ENCODE measurements around the gene MSH2. TPM values are rescaled to one million over a fixed set of nuclear protein-coding genes. Genes with fewer than 3 reads are reported as not detected.

MSH2 gene
- total and polyA plus RNA-seq, 2 donors (not counting 3 experiments of a cell fraction or from before 2014, with no cell fraction given), result 9.7 to 30.5 TPM

- H3K36me3 ChIP-seq (ENCODE audit: control insufficient read depth in 2 of 2, extremely low read depth in 1 of 2, insufficient read depth in 2 of 2, low read length in 2 of 2), result no peaks in the 10 kb centered on the region
- no peak overlapping the region for H3K9ac ChIP-seq (replicated peaks; ENCODE audit: extremely low read depth, insufficient read depth, low read length)
- no peak for TF ChIP-seq EZH2 (IDR thresholded peaks at IDR 0.05; ENCODE audit: borderline replicate concordance, low read depth, low read length, severe bottlenecking)
- no peak for TF ChIP-seq JUN (IDR thresholded peaks at IDR 0.05; ENCODE audit: borderline replicate concordance, insufficient read depth, insufficient read length, low read depth)
- no peak for TF ChIP-seq GATA2 (IDR thresholded peaks at IDR 0.05; ENCODE audit: insufficient read depth, insufficient read length, low read depth, low read length)
- TF ChIP-seq POLR2AphosphoS5 (IDR thresholded peaks at IDR 0.05; ENCODE audit: insufficient read depth, low read depth, low read length), result no peak
- BruUV-seq (replicated peaks), result no TSS peak
- no peaks in the 10 kb centered on the region for H3K79me2 ChIP-seq (ENCODE audit: control insufficient read depth, insufficient read depth, low read length)
- DNase-seq (ENCODE audit: low read depth, low spot score) (no peak), FAIRE-seq (no peak)
- H3K9me3 ChIP-seq (replicated peaks; ENCODE audit: control insufficient read depth, insufficient read depth, low read length), result no peaks in the 10 kb centered on the region
- no peak overlapping the region for H2AFZ ChIP-seq (ENCODE audit: low read depth, low read length)
- H3K27me3 ChIP-seq (ENCODE audit: control insufficient read depth in 2 of 2, insufficient read depth in 2 of 2, low read length in 2 of 2), result no peaks in the 10 kb centered on the region
- H4K20me1 ChIP-seq (replicated peaks; ENCODE audit: control insufficient read depth, extremely low read depth, insufficient read depth, low read length), result no peaks in the 10 kb centered on the region
- H3K4me3 ChIP-seq (replicated peaks in 1 of 3; ENCODE audit: insufficient read depth in 1 of 3, low read depth in 1 of 3, low read length in 3 of 3), result no peak overlapping the region
- dilution Hi-C loops (cut with MboI; ENCODE audit: extremely low pct_ligation_motif_present, low sequenced_read_pairs) (no loop called here), intact Hi-C loops (cut with micrococcal nuclease) (loop anchor here (5.0 kb wide), 1 partner anchor 248 kb away; no protein-coding TSS in a partner anchor)
- no peaks in the 10 kb centered on the region for H3K9me1 ChIP-seq (replicated peaks; ENCODE audit: control insufficient read depth, extremely low read depth, insufficient read depth, low read length)
- H3K4me2 ChIP-seq (ENCODE audit: insufficient read depth, low read length), result no peak overlapping the region
- CTCF ChIA-PET, result interaction anchor here (1.4 to 2.3 kb wide), 4 partner anchors 8 to 248 kb away, joined by 4 to 9 read pairs (median 6); no protein-coding TSS in a partner anchor
- no peak overlapping the region for H3K27ac ChIP-seq (ENCODE audit: insufficient read depth, low read depth, low read length)
- POLR2A ChIA-PET, result no interaction called here
- H3K4me1 ChIP-seq (ENCODE audit: control insufficient read depth, extremely low read depth, insufficient read depth, low read length), result peaks cover 3% of the 10 kb centered on the region
Measured at GRCh38 chr2:47519604-47520301, 116.8 kb downstream of the MSH2 start.

GRCh38 chr2:47520302-47520630 lies 117.3 kb downstream of the MSH2 start:
- no peak overlapping the region for H3K27ac ChIP-seq (ENCODE audit: insufficient read depth, low read depth, low read length)
- no peaks in the 10 kb centered on the region for H3K36me3 ChIP-seq (ENCODE audit: control insufficient read depth in 2 of 2, extremely low read depth in 1 of 2, insufficient read depth in 2 of 2, low read length in 2 of 2)
- H3K79me2 ChIP-seq (ENCODE audit: control insufficient read depth, insufficient read depth, low read length), result no peaks in the 10 kb centered on the region
- no peaks in the 10 kb centered on the region for H3K9me3 ChIP-seq (replicated peaks; ENCODE audit: control insufficient read depth, insufficient read depth, low read length)
- H4K20me1 ChIP-seq (replicated peaks; ENCODE audit: control insufficient read depth, extremely low read depth, insufficient read depth, low read length), result no peaks in the 10 kb centered on the region
- TF ChIP-seq GATA2 (IDR thresholded peaks at IDR 0.05; ENCODE audit: insufficient read depth, insufficient read length, low read depth, low read length) (no peak), JUN (IDR thresholded peaks at IDR 0.05; ENCODE audit: borderline replicate concordance, insufficient read depth, insufficient read length, low read depth) (no peak), CTCF (IDR thresholded peaks at IDR 0.05; ENCODE audit: extremely low read depth in 1 of 2, insufficient read depth in 1 of 2, low read depth in 1 of 2, low read length in 2 of 2) (no peak), MYC (IDR thresholded peaks at IDR 0.05; ENCODE audit: low read depth, low read length) (no peak), FOS (IDR thresholded peaks at IDR 0.05; ENCODE audit: borderline replicate concordance, insufficient read depth, low read length) (no peak), POLR2A (IDR thresholded peaks at IDR 0.05; ENCODE audit: low read depth, low read length) (no peak), POLR2AphosphoS5 (IDR thresholded peaks at IDR 0.05; ENCODE audit: insufficient read depth, low read depth, low read length) (no peak), EZH2 (IDR thresholded peaks at IDR 0.05; ENCODE audit: borderline replicate concordance, low read depth, low read length, severe bottlenecking) (no peak), MAX (IDR thresholded peaks at IDR 0.05; ENCODE audit: insufficient read depth, insufficient read length) (no peak)
- H3K9me1 ChIP-seq (replicated peaks; ENCODE audit: control insufficient read depth, extremely low read depth, insufficient read depth, low read length), result no peaks in the 10 kb centered on the region
- no peak overlapping the region for H3K4me3 ChIP-seq (replicated peaks in 1 of 3; ENCODE audit: insufficient read depth in 1 of 3, low read depth in 1 of 3, low read length in 3 of 3)
- BruUV-seq (replicated peaks), result no TSS peak
- no peak overlapping the region for H3K9ac ChIP-seq (replicated peaks; ENCODE audit: extremely low read depth, insufficient read depth, low read length)
- CTCF ChIA-PET, result interaction anchor here (1.1 to 2.3 kb wide), 5 partner anchors 8 to 247 kb away, joined by 3 to 9 read pairs (median 6); no protein-coding TSS in a partner anchor
- dilution Hi-C loops (cut with MboI; ENCODE audit: extremely low pct_ligation_motif_present, low sequenced_read_pairs), result no loop called here
- FAIRE-seq (no peak), DNase-seq (ENCODE audit: low read depth, low spot score) (no peak)
- peaks cover 3% of the 10 kb centered on the region for H3K4me1 ChIP-seq (ENCODE audit: control insufficient read depth, extremely low read depth, insufficient read depth, low read length)
- no peak overlapping the region for H2AFZ ChIP-seq (ENCODE audit: low read depth, low read length)
- H3K27me3 ChIP-seq (ENCODE audit: control insufficient read depth in 2 of 2, insufficient read depth in 2 of 2, low read length in 2 of 2), result no peaks in the 10 kb centered on the region
- peak overlapping the region; percentile 32 for H3K4me2 ChIP-seq (ENCODE audit: insufficient read depth, low read length)
- POLR2A ChIA-PET, result no interaction called here
- intact Hi-C loops (cut with micrococcal nuclease), result loop anchor here (5.0 kb wide), 1 partner anchor 247 kb away; no protein-coding TSS in a partner anchor
